SK-N-SH (cell line): ENCODE data around the gene FASLG. TPM values are rescaled to one million over a fixed set of nuclear protein-coding genes. Genes with fewer than 3 reads are reported as not detected.

Experiments
- CTCF ChIA-PET: fragments of 300-600, 350-600 bp; formaldehyde crosslinking; extraction: SDS; loops from one replicate; lab custom pipeline; 2021; lab: Yijun Ruan, JAX
- POLR2A ChIA-PET: fragments of 350-600 bp; sonication (Branson Sonifier 250); formaldehyde crosslinking; extraction: SDS; loops from one replicate; lab custom pipeline; 2020; ENCODE audit warnings: antibody characterized with exemption, inconsistent platforms; lab: Yijun Ruan, JAX
- DNase-seq: peaks from one replicate; pipeline ENCODE4 v3.0.0; 2012
- H2AFZ ChIP-seq: fragments of 200-600 bp; sonication (generic); 2 replicates; pipeline ENCODE4 v1.8.1; 2016; ENCODE audit warnings: antibody characterized with exemption, mild to moderate bottlenecking, low read depth
- H3F3A ChIP-seq: fragments of 200-600 bp; sonication (generic); replicated peaks from 2 replicates; pipeline ENCODE3; 2016; ENCODE audit warnings: antibody characterized with exemption, mild to moderate bottlenecking; ENCODE audit not compliant: insufficient read depth
- H3K27ac ChIP-seq, 2 experiments: fragments of 200-500 bp in 1 of 2; fragments of 200-600 bp in 1 of 2; sonication (Bioruptor generic) in 1 of 2; sonication (generic), shearing (Covaris generic) in 1 of 2; 2 replicates each; pipeline versions ENCODE4 v1.5.1 to v1.6.1; 2014 to 2016; ENCODE audit warnings: low read depth in 2 of 2, inconsistent platforms in 1 of 2, low read length in 1 of 2, mild to moderate bottlenecking in 1 of 2, mixed read lengths in 1 of 2
- H3K27me3 ChIP-seq: fragments of 200-600 bp; sonication (generic), shearing (Covaris generic); 2 replicates; pipeline ENCODE4 v1.6.1; 2016; ENCODE audit warnings: mixed run types; ENCODE audit not compliant: insufficient read depth
- H3K36me3 ChIP-seq, 2 experiments: fragments of 200-500 bp in 1 of 2; fragments of 200-600 bp in 1 of 2; sonication (Bioruptor generic) in 1 of 2; sonication (generic) in 1 of 2; replicated peaks in 1 of 2; 2 replicates each; pipeline versions ENCODE3 to v1.5.1; 2014 to 2016; ENCODE audit warnings: low read length in 1 of 2, mild to moderate bottlenecking in 1 of 2; ENCODE audit not compliant: insufficient read depth in 2 of 2, control insufficient read depth in 1 of 2
- H3K4me1 ChIP-seq, 2 experiments: fragments of 200-500 bp in 1 of 2; fragments of 200-600 bp in 1 of 2; sonication (Bioruptor generic) in 1 of 2; sonication (generic), shearing (Covaris generic) in 1 of 2; 2 replicates each; pipeline versions ENCODE4 v1.5.1 to v1.6.1; 2014 to 2016; ENCODE audit warnings: low read depth in 1 of 2, low read length in 1 of 2, mixed run types in 1 of 2; ENCODE audit not compliant: insufficient read depth in 2 of 2, control insufficient read depth in 1 of 2
- H3K4me2 ChIP-seq: fragments of 200-600 bp; sonication (generic), shearing (Covaris generic); 2 replicates; pipeline ENCODE4 v1.6.1; 2017; ENCODE audit warnings: mixed run types
- H3K4me3 ChIP-seq, 2 experiments: fragments of 200-500 bp in 1 of 2; fragments of 200-600 bp in 1 of 2; sonication (Bioruptor generic) in 1 of 2; sonication (generic), shearing (Covaris generic) in 1 of 2; 2 replicates each; pipeline versions ENCODE4 v1.5.1 to v1.8.1; 2014 to 2016; ENCODE audit warnings: low read depth in 2 of 2, inconsistent platforms in 1 of 2, low read length in 1 of 2, mild to moderate bottlenecking in 1 of 2, mixed read lengths in 1 of 2, moderate library complexity in 1 of 2
- H3K79me2 ChIP-seq: fragments of 200-600 bp; sonication (generic); 2 replicates; pipeline ENCODE4 v1.8.1; 2017; ENCODE audit warnings: mild to moderate bottlenecking; ENCODE audit not compliant: insufficient read depth
- H3K9ac ChIP-seq: fragments of 200-600 bp; sonication (generic); 2 replicates; pipeline ENCODE4 v1.6.1; 2017; ENCODE audit warnings: mixed run types
- H3K9me2 ChIP-seq: fragments of 200-600 bp; sonication (generic); 2 replicates; pipeline ENCODE4 v1.6.1; 2017; ENCODE audit warnings: mixed run types
- H3K9me3 ChIP-seq: fragments of 200-600 bp; sonication (generic); 2 replicates; pipeline ENCODE4 v1.6.1; 2017; ENCODE audit warnings: mixed run types, mild to moderate bottlenecking, moderate library complexity
- H4K20me1 ChIP-seq: fragments of 200-600 bp; sonication (generic); 2 replicates; pipeline ENCODE4 v1.6.1; 2017; ENCODE audit warnings: mild to moderate bottlenecking, mixed run types; ENCODE audit not compliant: insufficient read depth
- CHD2 ChIP-seq: fragments of 150-350 bp; IDR thresholded peaks from 2 replicates; pipeline ENCODE4 v1.6.1; 2018; ENCODE audit warnings: low read length; ENCODE audit not compliant: partially characterized antibody
- EZH2phosphoT487 ChIP-seq: fragments of 200-600 bp; sonication (generic); IDR thresholded peaks from 2 replicates; pipeline ENCODE4 v1.6.1; 2017; ENCODE audit warnings: low read depth, mixed run types, mild to moderate bottlenecking, antibody characterized with exemption, moderate library complexity, borderline replicate concordance
- FOXJ3 ChIP-seq: sonication (generic); formaldehyde crosslinking; IDR thresholded peaks from 2 replicates; pipeline ENCODE4 v1.5.1; 2020; ENCODE audit warnings: mild to moderate bottlenecking, missing genetic modification reagents
- FOXM1 ChIP-seq: IDR thresholded peaks from 2 replicates; pipeline ENCODE4 v1.4.0; 2012; ENCODE audit warnings: low read depth, mild to moderate bottlenecking
- GABPA ChIP-seq: IDR thresholded peaks from 2 replicates; pipeline ENCODE4 v1.4.0; 2012; ENCODE audit warnings: low read depth, mild to moderate bottlenecking
- GATA2 ChIP-seq: sonication (generic); formaldehyde crosslinking; IDR thresholded peaks from 2 replicates; pipeline ENCODE4 v1.5.0; 2020; ENCODE audit warnings: mild to moderate bottlenecking, missing genetic modification reagents
- JUND ChIP-seq: IDR thresholded peaks from 2 replicates; pipeline ENCODE4 v1.4.0; 2012
- MEF2A ChIP-seq: IDR thresholded peaks from 2 replicates; pipeline ENCODE4 v1.4.0; 2012; ENCODE audit warnings: low read depth, borderline replicate concordance
- MXI1 ChIP-seq: IDR thresholded peaks from 2 replicates; pipeline ENCODE4 v1.6.1; 2012; ENCODE audit warnings: mild to moderate bottlenecking, low read depth, low read length, improper control_type of control experiment
- NFIC ChIP-seq: IDR thresholded peaks from 2 replicates; pipeline ENCODE4 v1.4.0; 2012; ENCODE audit warnings: borderline replicate concordance
- POLR2AphosphoS5 ChIP-seq: IDR thresholded peaks from 2 replicates; pipeline ENCODE4 v1.6.1; 2012; ENCODE audit warnings: low read depth, low read length
- RCOR1 ChIP-seq: fragments of 150-350 bp; IDR thresholded peaks from 2 replicates; pipeline ENCODE4 v1.6.1; 2017; ENCODE audit warnings: antibody characterized with exemption, low read length
- RXRA ChIP-seq: IDR thresholded peaks from 2 replicates; pipeline ENCODE4 v1.4.0; 2012; ENCODE audit warnings: low read depth, mild to moderate bottlenecking, borderline replicate concordance
- SMC3 ChIP-seq: IDR thresholded peaks from 2 replicates; pipeline ENCODE4 v1.6.1; 2012; ENCODE audit warnings: low read depth, low read length, improper control_type of control experiment
- TAF1 ChIP-seq: IDR thresholded peaks from 2 replicates; pipeline ENCODE4 v1.6.1; 2012; ENCODE audit warnings: low read depth, mild to moderate bottlenecking, low read length, moderate library complexity, borderline replicate concordance
- TCF12 ChIP-seq: IDR thresholded peaks from 2 replicates; pipeline ENCODE4 v1.4.0; 2012
- USF1 ChIP-seq: IDR thresholded peaks from 2 replicates; pipeline ENCODE4 v1.4.0; 2012; ENCODE audit warnings: low read depth, borderline replicate concordance
- USF2 ChIP-seq: fragments of 150-350 bp; IDR thresholded peaks from 2 replicates; pipeline ENCODE4 v1.6.1; 2017; ENCODE audit warnings: antibody characterized with exemption, low read length, low read depth, borderline replicate concordance
- YY1 ChIP-seq: IDR thresholded peaks from 2 replicates; pipeline ENCODE4 v1.4.0; 2012; ENCODE audit warnings: low read depth, mild to moderate bottlenecking
- WGBS: methylation state at CpG from one replicate; pipeline ENCODE4 v1.1.6; 2017; ENCODE audit warnings: low lambda C conversion rate; 5-methylcytosine and 5-hydroxymethylcytosine counted together
- polyA plus RNA-seq, 3 experiments: library from polyadenylated mRNA; depleted of rRNA; stranded (reverse); fragments of >200 nt; gene quantifications; 2 replicates each; pipeline ENCODE4 v1.2.3, GENCODE V29; 2012
- TF ChIP-seq, protein P1 (sequence below): IDR thresholded peaks from 2 replicates; pipeline ENCODE4 v1.6.1; 2012; ENCODE audit warnings: mild to moderate bottlenecking, low read depth, low read length, moderate library complexity

The FASLG gene
- polyA plus RNA-seq, 1 of the 3 experiments (the other 2 are of a cell fraction), result not detected

DNA sequence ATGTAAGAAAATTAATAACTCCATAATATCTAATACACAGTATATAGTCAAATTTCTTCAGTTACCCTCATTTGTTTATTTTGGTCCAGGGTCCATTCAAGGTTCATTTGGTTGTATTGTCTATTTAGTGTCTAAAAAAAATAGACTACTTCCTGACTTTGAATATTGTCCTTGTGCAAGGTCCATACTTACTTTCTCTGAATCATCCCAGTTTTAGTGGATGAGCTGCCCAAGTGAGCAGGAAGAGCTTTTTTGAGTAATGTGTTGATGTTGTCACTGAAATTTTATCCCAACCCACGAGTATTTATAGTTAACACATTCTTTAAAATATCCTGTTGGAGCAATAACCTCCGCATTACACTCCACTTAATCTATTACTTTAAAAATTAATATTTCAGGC is 45.6 kb upstream of the FASLG start:
- Histone ChIP-seq H4K20me1 (no peaks in the 10 kb centered on the region), H2AFZ (no peak overlapping the region), H3K9ac (no peak overlapping the region), H3K4me1 (no peaks in the 10 kb centered on the region; a peak in 1 of 4 replicates), H3F3A (no peaks in the 10 kb centered on the region), H3K79me2 (no peaks in the 10 kb centered on the region), H3K9me3 (0 out of 2 replicates have a peak, but pooled peaks cover 3% of the 10 kb centered on the region), H3K4me2 (no peak overlapping the region), H3K4me3 (no peak overlapping the region), H3K27me3 (no peaks in the 10 kb centered on the region), H3K36me3 (peaks cover 18 to 32% of the 10 kb centered on the region in 2 experiments), H3K9me2 (no peaks in the 10 kb centered on the region), H3K27ac (no peak overlapping the region)
- WGBS, result 100% methylated on average over 2 of the region's 2 CpGs
- ChIA-PET CTCF (no interaction called here), POLR2A (no interaction called here)
- DNase-seq, result no peak
- TF ChIP-seq NFIC (no peak), MXI1 (no peak), GABPA (no peak), RXRA (no peak), EZH2phosphoT487 (no peak), CHD2 (no peak), JUND (no peak), TCF12 (no peak)
- TF ChIP-seq, protein P1, sequence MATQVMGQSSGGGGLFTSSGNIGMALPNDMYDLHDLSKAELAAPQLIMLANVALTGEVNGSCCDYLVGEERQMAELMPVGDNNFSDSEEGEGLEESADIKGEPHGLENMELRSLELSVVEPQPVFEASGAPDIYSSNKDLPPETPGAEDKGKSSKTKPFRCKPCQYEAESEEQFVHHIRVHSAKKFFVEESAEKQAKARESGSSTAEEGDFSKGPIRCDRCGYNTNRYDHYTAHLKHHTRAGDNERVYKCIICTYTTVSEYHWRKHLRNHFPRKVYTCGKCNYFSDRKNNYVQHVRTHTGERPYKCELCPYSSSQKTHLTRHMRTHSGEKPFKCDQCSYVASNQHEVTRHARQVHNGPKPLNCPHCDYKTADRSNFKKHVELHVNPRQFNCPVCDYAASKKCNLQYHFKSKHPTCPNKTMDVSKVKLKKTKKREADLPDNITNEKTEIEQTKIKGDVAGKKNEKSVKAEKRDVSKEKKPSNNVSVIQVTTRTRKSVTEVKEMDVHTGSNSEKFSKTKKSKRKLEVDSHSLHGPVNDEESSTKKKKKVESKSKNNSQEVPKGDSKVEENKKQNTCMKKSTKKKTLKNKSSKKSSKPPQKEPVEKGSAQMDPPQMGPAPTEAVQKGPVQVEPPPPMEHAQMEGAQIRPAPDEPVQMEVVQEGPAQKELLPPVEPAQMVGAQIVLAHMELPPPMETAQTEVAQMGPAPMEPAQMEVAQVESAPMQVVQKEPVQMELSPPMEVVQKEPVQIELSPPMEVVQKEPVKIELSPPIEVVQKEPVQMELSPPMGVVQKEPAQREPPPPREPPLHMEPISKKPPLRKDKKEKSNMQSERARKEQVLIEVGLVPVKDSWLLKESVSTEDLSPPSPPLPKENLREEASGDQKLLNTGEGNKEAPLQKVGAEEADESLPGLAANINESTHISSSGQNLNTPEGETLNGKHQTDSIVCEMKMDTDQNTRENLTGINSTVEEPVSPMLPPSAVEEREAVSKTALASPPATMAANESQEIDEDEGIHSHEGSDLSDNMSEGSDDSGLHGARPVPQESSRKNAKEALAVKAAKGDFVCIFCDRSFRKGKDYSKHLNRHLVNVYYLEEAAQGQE, result no peak

- no peak overlapping the region for H3K27ac ChIP-seq
- no peak overlapping the region for H3K9ac ChIP-seq
- peaks cover 4 to 7% of the 10 kb centered on the region in 2 experiments for H3K36me3 ChIP-seq
- no peak overlapping the region for H3K4me2 ChIP-seq
- H3K9me3 ChIP-seq, result 0 out of 2 replicates have a peak, but pooled peaks cover 8% of the 10 kb centered on the region
- no peaks in the 10 kb centered on the region for H3K27me3 ChIP-seq
- CTCF ChIA-PET, result no interaction called here
- no peaks in the 10 kb centered on the region for H3K9me2 ChIP-seq
- DNase-seq, result no peak
- H3K4me1 ChIP-seq, result no peaks in the 10 kb centered on the region; a peak in 1 of 4 replicates
- no peaks in the 10 kb centered on the region for H3K79me2 ChIP-seq
- H3K4me3 ChIP-seq, result no peak overlapping the region
- H3F3A ChIP-seq, result no peaks in the 10 kb centered on the region
- WGBS, result 24% methylated on average over 1 of the region's 1 CpG
- POLR2A ChIA-PET, result no interaction called here
- H4K20me1 ChIP-seq, result no peaks in the 10 kb centered on the region
- no peak overlapping the region for H2AFZ ChIP-seq
- no peak for TF ChIP-seq SMC3
- no peak for TF ChIP-seq JUND
- no peak for TF ChIP-seq FOXJ3
- TF ChIP-seq USF2, result no peak
- no peak for TF ChIP-seq USF1
- TF ChIP-seq CHD2, result no peak
- no peak for TF ChIP-seq RCOR1
- TF ChIP-seq RXRA, result no peak
- TF ChIP-seq MXI1, result no peak
- no peak for TF ChIP-seq GABPA
- TF ChIP-seq GATA2 (CRISPR knock-in tag), result no peak
- no peak for TF ChIP-seq FOXM1
- TF ChIP-seq POLR2AphosphoS5, result no peak
- TF ChIP-seq YY1, result no peak
- no peak for TF ChIP-seq TAF1
- TF ChIP-seq, protein P1, result no peak
- TF ChIP-seq MEF2A, result no peak
Measured at GRCh38 chr1:172616195-172616594, 42.7 kb upstream of the FASLG start.
